Uterus (tissue), 4 donors: ENCODE results near the gene IRF5. TPM values are rescaled to one million over a fixed set of nuclear protein-coding genes. Genes with fewer than 3 reads are reported as not detected.

Source experiments
- DNase-seq, 2 donors: peaks; one replicate each; pipeline ENCODE4 v3.0.0-alpha.2; 2019 to 2020
- H3K27ac ChIP-seq, 2 donors: fragments of 200-600 bp; sonication (generic); 1 replicate in 1 of 2; 2 replicates in 1 of 2; pipeline ENCODE4 v1.5.1; 2016 to 2018
- H3K27me3 ChIP-seq, 2 donors: fragments of 200-600 bp; sonication (generic); one replicate each; pipeline ENCODE4 v1.5.1; 2018 to 2019; ENCODE audit warnings: control low read depth in 1 of 2
- H3K36me3 ChIP-seq, 2 donors: fragments of 200-600 bp; sonication (generic); one replicate each; pipeline ENCODE4 v1.5.1; 2019; ENCODE audit warnings: control low read depth in 1 of 2
- H3K4me1 ChIP-seq, 2 donors: fragments of 200-600 bp; sonication (generic); one replicate each; pipeline ENCODE4 v1.5.1; 2018 to 2019; ENCODE audit warnings: control low read depth in 1 of 2
- H3K4me3 ChIP-seq, 2 donors: fragments of 200-600 bp; sonication (generic); 1 replicate in 1 of 2; 2 replicates in 1 of 2; pipeline ENCODE4 v1.5.1; 2018 to 2019; ENCODE audit warnings: mild to moderate bottlenecking in 1 of 2
- H3K9me3 ChIP-seq, 2 donors: fragments of 200-600 bp; sonication (generic); one replicate each; pipeline ENCODE4 v1.5.1; 2019; ENCODE audit warnings: control low read depth in 1 of 2
- POLR2A ChIP-seq, 2 donors: fragments of 450-650 bp; IDR thresholded peaks; one replicate each; pipeline ENCODE4 v1.6.1; 2016; ENCODE audit warnings: antibody characterized with exemption in 2 of 2, mild to moderate bottlenecking in 1 of 2, moderate library complexity in 1 of 2
- intact Hi-C: fragments of 100-400 bp; cut with DNase I; formaldehyde crosslinking; loops from one replicate; pipeline ENCODE4 v1.15.1; 2023; ENCODE audit warnings: low total_unique reads
- total RNA-seq, 4 donors: library from RNA; depleted of rRNA in 3 of 4; stranded (reverse); fragments of >200 nt in 3 of 4; gene quantifications; one replicate each; pipeline versions ENCODE4 v1.1.0 to v1.2.4, GENCODE V29; 2014 to 2023
- TF ChIP-seq, protein P1 (sequence below), 4 experiments: fragments of 200-600 bp in 2 of 4; fragments of 450-650 bp in 2 of 4; sonication (generic) in 2 of 4; IDR thresholded peaks; one replicate each; pipeline ENCODE4 v1.5.1; 2016 to 2019; ENCODE audit warnings: antibody characterized with exemption in 4 of 4, mild to moderate bottlenecking in 2 of 4, moderate library complexity in 1 of 4
- donor health status: DM: yes; HTN: yes; CAD: no.

The IRF5 gene
- total RNA-seq, 4 donors from 2014 or later, result 2.0 to 52.5 (median 4.5) TPM

DNA sequence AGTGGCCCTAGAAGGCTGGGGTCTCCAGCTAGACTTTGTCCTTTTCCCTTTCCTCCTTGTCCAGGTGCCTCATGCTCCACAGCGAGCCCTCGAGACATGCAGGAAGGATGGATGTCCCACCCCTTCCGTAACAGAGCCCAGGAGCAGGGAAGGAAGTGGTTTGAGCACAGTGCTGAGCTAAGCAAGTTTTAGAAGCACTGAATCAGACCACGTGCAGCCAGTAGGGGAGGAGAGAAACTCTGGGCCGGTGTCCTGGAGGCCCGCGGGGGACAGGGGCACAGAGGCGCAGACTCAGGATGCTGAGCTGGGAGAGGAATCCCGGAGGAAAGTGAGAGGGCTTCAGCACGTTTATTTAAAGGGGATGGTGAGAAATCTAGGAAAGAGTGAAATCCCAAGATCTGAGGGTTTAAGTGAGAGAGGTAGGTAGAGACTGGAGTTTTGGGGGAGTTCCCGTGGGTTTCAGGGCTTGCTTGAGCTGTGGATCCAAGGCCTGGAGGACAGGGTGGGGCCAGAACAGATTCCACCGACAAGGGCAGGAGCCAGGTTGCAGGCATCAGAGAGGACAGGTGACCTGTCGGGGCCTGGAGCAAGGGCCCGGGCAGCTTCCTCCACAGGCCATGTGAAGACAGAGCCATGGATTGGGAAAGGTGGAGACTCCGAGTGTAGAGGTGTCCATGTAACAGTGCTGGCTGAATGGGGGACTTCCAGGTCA is 4.4 kb upstream of the IRF5 start:
- intact Hi-C loops, result no loop called here
- Histone ChIP-seq H3K4me1 (peaks cover 0 to 10% of the 10 kb centered on the region in 2 donors), H3K36me3 (no peaks in the 10 kb centered on the region), H3K4me3 (no peak overlapping the region), H3K27ac (no peak overlapping the region), H3K27me3 (no peaks in the 10 kb centered on the region), H3K9me3 (no peaks in the 10 kb centered on the region)
- TF ChIP-seq, protein P1, sequence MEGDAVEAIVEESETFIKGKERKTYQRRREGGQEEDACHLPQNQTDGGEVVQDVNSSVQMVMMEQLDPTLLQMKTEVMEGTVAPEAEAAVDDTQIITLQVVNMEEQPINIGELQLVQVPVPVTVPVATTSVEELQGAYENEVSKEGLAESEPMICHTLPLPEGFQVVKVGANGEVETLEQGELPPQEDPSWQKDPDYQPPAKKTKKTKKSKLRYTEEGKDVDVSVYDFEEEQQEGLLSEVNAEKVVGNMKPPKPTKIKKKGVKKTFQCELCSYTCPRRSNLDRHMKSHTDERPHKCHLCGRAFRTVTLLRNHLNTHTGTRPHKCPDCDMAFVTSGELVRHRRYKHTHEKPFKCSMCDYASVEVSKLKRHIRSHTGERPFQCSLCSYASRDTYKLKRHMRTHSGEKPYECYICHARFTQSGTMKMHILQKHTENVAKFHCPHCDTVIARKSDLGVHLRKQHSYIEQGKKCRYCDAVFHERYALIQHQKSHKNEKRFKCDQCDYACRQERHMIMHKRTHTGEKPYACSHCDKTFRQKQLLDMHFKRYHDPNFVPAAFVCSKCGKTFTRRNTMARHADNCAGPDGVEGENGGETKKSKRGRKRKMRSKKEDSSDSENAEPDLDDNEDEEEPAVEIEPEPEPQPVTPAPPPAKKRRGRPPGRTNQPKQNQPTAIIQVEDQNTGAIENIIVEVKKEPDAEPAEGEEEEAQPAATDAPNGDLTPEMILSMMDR (IDR thresholded peaks at IDR 0.05), result no peak
- no peak for TF ChIP-seq POLR2A (IDR thresholded peaks at IDR 0.05)
- DNase-seq, result no peak

DNA sequence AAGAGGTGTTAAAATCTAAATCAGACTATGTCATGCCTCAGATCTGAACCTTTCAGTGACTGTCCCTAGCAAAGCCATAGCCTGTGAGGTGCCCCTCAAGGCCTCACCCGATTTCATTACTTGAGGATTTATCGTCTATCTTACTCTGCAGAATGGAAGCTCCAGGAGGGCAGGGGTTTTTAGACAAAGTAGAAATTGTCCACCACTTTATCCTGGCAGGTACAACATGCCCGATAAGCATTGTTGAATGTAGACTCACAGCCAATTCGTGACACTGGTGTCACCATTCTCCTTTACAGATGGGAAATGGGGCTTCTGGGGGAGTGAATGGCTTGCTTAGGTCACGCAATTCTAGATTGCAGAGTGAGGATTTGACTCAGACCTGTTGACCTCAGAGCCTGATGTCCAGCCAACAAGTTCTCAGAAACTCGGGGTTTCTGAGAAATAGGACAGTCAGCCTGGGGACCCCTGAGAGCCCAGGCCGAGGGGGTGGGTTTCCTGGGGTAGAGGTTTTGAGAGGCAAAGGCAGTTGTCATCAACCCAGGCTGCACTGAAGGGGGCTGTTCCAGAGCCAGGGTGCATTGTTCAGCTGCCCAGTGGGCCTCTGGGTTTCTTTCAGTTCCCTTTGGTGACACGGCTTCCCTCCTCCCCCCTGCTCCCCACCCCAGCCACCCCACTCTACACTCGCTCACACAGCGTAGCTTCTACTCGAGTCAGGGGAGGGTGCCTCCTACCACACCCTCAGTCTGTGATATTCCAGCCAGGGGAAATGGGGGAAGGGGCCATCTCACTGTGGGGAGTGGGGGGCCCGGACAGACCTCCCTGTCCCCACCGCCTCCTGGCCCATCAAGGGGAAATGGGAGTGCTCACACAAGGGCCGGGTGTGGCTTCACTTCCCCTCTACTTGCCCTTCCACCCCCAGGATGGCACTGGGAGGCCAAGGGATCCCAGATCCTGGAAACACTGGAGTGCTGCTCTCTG is 3.1 kb upstream of the IRF5 start:
- DNase-seq, result no peak
- Histone ChIP-seq H3K4me3 (no peak overlapping the region), H3K27me3 (no peaks in the 10 kb centered on the region), H3K4me1 (peaks cover 0 to 11% of the 10 kb centered on the region in 2 donors), H3K9me3 (no peaks in the 10 kb centered on the region), H3K36me3 (no peaks in the 10 kb centered on the region), H3K27ac (no peak overlapping the region)
- intact Hi-C loops, result no loop called here
- TF ChIP-seq POLR2A (IDR thresholded peaks at IDR 0.05), result no peak
- TF ChIP-seq, protein P1 (IDR thresholded peaks at IDR 0.05), result no peak

DNA sequence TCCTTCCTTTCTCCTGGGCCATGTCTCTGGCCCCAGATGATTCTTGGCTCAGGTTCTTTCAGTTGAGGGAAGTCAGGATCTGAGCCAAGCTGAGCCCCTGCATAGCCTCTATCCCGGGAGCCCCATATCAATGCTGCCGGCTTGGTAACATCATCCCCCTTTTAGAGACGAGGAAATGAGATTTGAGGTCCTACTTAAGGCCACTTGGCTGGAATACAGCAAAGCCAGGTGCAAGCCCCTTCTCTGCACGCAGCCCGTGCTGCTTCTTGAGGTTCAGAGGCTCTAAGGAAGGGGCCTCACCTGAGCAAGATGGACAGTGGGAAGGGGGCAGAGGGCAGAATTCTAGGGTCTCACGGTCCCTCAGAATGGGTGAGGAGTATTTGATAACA is 2.4 kb upstream of the IRF5 start:
- TF ChIP-seq, protein P1 (IDR thresholded peaks at IDR 0.05), result no peak
- TF ChIP-seq POLR2A (IDR thresholded peaks at IDR 0.05), result no peak
- DNase-seq, result no peak
- Histone ChIP-seq H3K27me3 (no peaks in the 10 kb centered on the region), H3K36me3 (no peaks in the 10 kb centered on the region), H3K9me3 (no peaks in the 10 kb centered on the region), H3K27ac (no peak overlapping the region), H3K4me1 (peaks cover 0 to 11% of the 10 kb centered on the region in 2 donors), H3K4me3 (no peak overlapping the region)
- intact Hi-C loops, result no loop called here

DNA sequence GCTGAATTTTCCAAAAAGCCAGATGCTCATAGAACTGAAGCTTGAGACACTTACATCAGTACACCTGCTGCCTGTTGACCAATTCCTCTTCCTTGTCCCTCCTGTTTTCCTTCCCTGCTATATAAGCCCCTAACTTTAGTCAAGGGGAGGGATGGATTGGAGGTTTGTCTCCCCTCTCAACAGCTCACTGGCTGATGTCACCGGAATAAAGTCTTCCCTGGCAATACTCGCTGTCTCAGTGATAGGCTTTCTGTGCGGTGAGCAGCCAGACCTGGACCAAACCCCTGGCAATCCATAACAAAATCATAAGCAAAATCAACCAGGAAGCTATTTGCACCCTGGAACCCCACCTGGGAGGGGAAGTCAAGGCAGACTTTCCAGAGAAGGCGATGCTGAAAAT is 929 bp upstream of the IRF5 start:
- Histone ChIP-seq H3K36me3 (no peaks in the 10 kb centered on the region), H3K9me3 (no peaks in the 10 kb centered on the region), H3K4me3 (no peak overlapping the region), H3K27ac (no peak overlapping the region), H3K27me3 (no peaks in the 10 kb centered on the region), H3K4me1 (peaks cover 0 to 11% of the 10 kb centered on the region in 2 donors)
- TF ChIP-seq, protein P1 (IDR thresholded peaks at IDR 0.05), result no peak
- TF ChIP-seq POLR2A (IDR thresholded peaks at IDR 0.05), result no peak
- intact Hi-C loops, result no loop called here
- no peak for DNase-seq

DNA sequence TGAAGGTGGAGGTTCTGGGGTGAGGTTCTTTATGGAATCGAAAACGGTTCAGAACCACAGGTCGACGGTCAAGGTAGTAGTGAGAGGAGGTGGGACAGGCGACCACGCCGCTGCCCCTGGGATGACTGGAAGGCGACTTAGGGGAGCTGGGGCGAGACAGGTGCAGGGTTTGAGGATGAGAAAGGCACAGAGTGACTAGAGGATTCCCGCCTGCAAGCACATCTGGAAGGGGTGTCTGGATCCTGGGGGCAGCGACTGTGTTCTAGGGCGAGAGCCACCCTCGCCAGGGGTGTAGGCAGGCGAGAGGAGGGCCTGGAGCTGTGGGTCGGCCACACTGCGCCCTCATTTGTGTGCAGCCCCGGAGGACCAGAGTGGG is 468 bp upstream of the IRF5 start:
- no peaks in the 10 kb centered on the region for H3K36me3 ChIP-seq
- intact Hi-C loops, result no loop called here
- no peak for TF ChIP-seq POLR2A (IDR thresholded peaks at IDR 0.05)
- TF ChIP-seq, protein P1 (IDR thresholded peaks at IDR 0.05), result no peak
- H3K4me3 ChIP-seq, result no peak overlapping the region
- H3K27me3 ChIP-seq, result no peaks in the 10 kb centered on the region
- H3K27ac ChIP-seq, result no peak overlapping the region
- peaks cover 0 to 11% of the 10 kb centered on the region in 2 donors for H3K4me1 ChIP-seq
- DNase-seq, result no peak
- H3K9me3 ChIP-seq, result no peaks in the 10 kb centered on the region
